ENCODE measurements around the gene CDC16.
"Not testable (repeated sequence)": the region's sequence is repeated elsewhere in the genome, so short reads cannot be mapped to it uniquely, and the experiment has no call there.

Gene CDC16

GRCh38 chr13:114234645-114235421 lies at the start of gene CDC16:
Gene CDC16, plus strand, starts transcription at chr13:114234897. Its CDS starts 188 bp downstream, at chr13:114235085.
- peak; percentile 97 for DNase-seq (ENCODE audit: low spot score)

GRCh38 chr13:114185182-114185971 lies 49.3 kb upstream of the CDC16 start:
- DNase-seq (ENCODE audit: low spot score), result no peak

GRCh38 chr13:114194853-114195252 lies 39.8 kb upstream of the CDC16 start:
- no peak for DNase-seq (ENCODE audit: low spot score)

- DNase-seq (ENCODE audit: low spot score), result no peak
Measured at GRCh38 chr13:114196629-114197028, 38.1 kb upstream of the CDC16 start.

GRCh38 chr13:114198556-114198955 lies 36.1 kb upstream of the CDC16 start:
- DNase-seq (ENCODE audit: low spot score), result no peak

GRCh38 chr13:114199526-114199925 lies 35.2 kb upstream of the CDC16 start:
- DNase-seq (ENCODE audit: low spot score), result not testable (repeated sequence)

GRCh38 chr13:114199954-114200353 lies 34.7 kb upstream of the CDC16 start:
- no peak for DNase-seq (ENCODE audit: low spot score)

GRCh38 chr13:114200399-114200911 lies 34.2 kb upstream of the CDC16 start:
- DNase-seq (ENCODE audit: low spot score), result no peak

GRCh38 chr13:114202581-114202980 lies 32.1 kb upstream of the CDC16 start:
- no peak for DNase-seq (ENCODE audit: low spot score)

GRCh38 chr13:114203536-114203935 lies 31.2 kb upstream of the CDC16 start:
- DNase-seq (ENCODE audit: low spot score), result no peak

- no peak for DNase-seq (ENCODE audit: low spot score)
Measured at GRCh38 chr13:114204894-114205293, 29.8 kb upstream of the CDC16 start.

- no peak for DNase-seq (ENCODE audit: low spot score)
Measured at GRCh38 chr13:114208134-114208533, 26.6 kb upstream of the CDC16 start.

GRCh38 chr13:114211446-114212157 lies 23.1 kb upstream of the CDC16 start:
- DNase-seq (ENCODE audit: low spot score), result no peak

GRCh38 chr13:114212158-114212495 lies 22.6 kb upstream of the CDC16 start:
- no peak for DNase-seq (ENCODE audit: low spot score)

- DNase-seq (ENCODE audit: low spot score), result no peak
Measured at GRCh38 chr13:114213980-114214379, 20.7 kb upstream of the CDC16 start.

GRCh38 chr13:114219392-114219791 lies 15.3 kb upstream of the CDC16 start:
- no peak for DNase-seq (ENCODE audit: low spot score)

GRCh38 chr13:114222461-114222968 lies 12.2 kb upstream of the CDC16 start:
- DNase-seq (ENCODE audit: low spot score), result no peak

- no peak for DNase-seq (ENCODE audit: low spot score)
Measured at GRCh38 chr13:114224201-114224600, 10.5 kb upstream of the CDC16 start.

GRCh38 chr13:114225610-114226009 lies 9.1 kb upstream of the CDC16 start:
- no peak for DNase-seq (ENCODE audit: low spot score)

GRCh38 chr13:114226088-114226487 lies 8.6 kb upstream of the CDC16 start:
- no peak for DNase-seq (ENCODE audit: low spot score)

GRCh38 chr13:114226699-114227323 lies 7.9 kb upstream of the CDC16 start:
- DNase-seq (ENCODE audit: low spot score), result peak; percentile 90

- DNase-seq (ENCODE audit: low spot score), result no peak
Measured at GRCh38 chr13:114227528-114227927, 7.2 kb upstream of the CDC16 start.

Measured in GM03348 (cell line).